ENCODE data around the gene ACTR8.

DNA sequence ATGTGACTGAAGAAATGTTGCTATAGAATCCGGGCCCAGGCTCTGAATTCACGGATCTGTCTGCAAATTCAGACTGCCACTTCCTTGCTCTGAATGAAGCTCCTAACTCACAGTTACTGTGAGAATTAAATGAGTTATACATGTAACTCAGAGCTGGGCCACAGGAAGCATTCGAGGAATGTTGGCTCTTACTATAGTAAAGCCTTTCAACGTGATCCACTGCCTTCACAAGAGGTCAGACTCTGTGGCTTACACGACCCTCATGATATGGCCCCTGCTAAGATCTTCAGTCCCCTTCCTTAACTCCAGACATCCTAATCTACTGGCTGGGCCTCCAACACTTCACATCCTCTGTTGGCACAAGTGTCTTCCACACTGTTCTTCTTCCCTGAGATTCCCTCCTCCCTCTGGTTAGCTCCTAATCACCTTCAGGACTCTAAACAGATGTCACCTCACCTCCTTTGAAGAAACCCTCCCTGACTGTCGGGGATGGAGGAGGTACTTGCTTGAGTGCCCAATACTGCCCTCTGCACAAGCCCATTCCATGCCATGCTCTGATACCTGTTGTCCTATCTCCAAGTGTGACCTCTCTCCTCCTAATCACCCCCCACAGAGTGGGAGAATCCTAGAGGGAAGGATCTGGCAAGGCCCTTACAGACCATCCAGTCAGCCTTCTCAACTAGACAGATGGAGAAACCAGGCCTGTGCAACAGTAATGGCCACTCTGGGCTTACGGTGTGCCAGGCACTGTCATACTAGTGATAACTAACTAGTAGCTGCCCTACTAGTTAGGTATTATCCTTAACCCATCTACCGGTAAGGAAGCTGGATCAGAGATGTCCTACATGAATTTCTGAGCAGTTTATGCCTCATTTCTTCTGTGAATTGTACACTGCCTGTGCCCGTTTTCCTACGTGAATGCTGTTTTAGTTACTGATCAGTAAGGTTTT, 1.3 kb downstream of the ACTR8 start:
- TF ChIP-seq POLR2AphosphoS5 (IDR thresholded peaks at IDR 0.05; ENCODE audit: low read depth, low read length) = 0 out of 2 replicates have a peak, but pooled peaks have one; percentile 24
- no peak for TF ChIP-seq POLR2A (IDR thresholded peaks at IDR 0.05; ENCODE audit: low read depth, low read length)
